Measurements from ENCODE around the gene FOXD4L3.
"Not testable (repeated sequence)": the region's sequence is repeated elsewhere in the genome, so short reads cannot be mapped to it uniquely, and the experiment has no call there.

The FOXD4L3 gene

DNA sequence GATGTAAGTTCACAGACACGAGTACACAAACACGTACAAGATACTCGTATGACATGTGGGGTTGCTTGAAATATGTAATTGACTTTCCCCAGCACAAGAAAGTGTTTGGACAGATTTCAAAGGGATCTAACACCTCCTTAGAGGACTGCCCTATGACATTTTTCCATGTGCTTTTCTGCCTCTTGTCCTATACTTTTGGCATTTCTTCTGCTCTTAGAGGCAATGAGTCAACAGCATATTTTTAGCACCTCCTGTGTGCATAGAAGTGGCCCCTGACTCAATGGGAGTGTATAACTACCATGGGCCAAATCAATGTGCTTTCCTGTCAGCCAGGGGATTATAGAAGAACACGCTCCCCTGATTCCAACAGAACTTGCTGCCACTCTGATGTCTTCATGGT, 49.0 kb downstream of the FOXD4L3 start:
- DNase-seq (ENCODE audit: low read depth): not testable (repeated sequence)
